GM19468 (cell line): ENCODE measurements around the gene ACTR3.
A peak's percentile ranks its signal among the peaks of the same experiment; 100 is the strongest.

Source experiments
- ATAC-seq: cut with Tn5 transposase; IDR thresholded peaks from one replicate; pipeline ENCODE4 v1.9.1; 2021; ENCODE audit warnings: mild to moderate bottlenecking, moderate library complexity, moderate number of reproducible peaks; ENCODE audit not compliant: unreplicated experiment; ENCODE audit errors: extremely low read depth

ACTR3 gene

GRCh38 chr2:113962692-113963480, 73.0 kb downstream of the ACTR3 start:
- ATAC-seq: no peak

DNA sequence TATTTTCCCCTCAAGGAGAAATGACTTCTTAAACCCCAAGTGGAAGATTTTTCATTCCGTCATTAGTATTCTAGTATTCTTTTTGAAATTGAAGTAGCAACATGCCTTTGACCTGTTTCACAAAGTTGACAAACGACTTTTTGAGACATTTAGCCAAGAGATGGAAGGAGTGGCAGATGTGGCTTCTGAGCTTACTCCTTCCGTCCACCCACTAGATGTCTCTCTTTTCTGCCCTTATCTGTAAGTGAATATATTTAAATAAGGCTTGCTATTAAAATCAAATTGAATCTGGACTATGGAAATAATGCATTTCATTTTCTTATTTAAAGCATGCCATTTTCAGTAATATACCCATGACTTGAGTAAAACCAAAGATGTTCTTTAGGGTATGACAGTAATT, 74.1 kb downstream of the ACTR3 start:
- ATAC-seq: no peak

- no peak for ATAC-seq
These were observed 74.5 kb downstream of the ACTR3 start for GRCh38 chr2:113964436-113964835.

- no peak for ATAC-seq
These were observed 75.3 kb downstream of the ACTR3 start for GRCh38 chr2:113965228-113965627.

DNA sequence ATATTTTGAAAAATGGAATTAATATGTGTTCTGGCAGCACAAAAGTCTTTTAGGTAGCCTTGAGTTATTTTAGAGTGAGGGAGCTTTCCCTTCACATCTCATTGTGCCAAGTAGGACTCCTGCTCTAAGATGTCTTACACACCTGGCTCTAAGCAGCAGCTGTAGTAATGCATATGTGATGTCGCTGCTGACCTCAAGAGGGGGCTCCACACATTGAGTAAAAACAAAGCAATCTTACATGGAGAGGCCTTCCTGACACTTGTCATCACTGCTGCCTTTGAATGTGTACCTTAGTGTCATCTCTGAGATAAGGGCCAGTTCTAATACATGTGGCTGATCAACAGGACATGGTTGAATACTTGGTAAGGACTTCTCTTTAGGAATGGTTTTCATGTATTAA, 75.8 kb downstream of the ACTR3 start:
- peak; percentile 56 for ATAC-seq

DNA sequence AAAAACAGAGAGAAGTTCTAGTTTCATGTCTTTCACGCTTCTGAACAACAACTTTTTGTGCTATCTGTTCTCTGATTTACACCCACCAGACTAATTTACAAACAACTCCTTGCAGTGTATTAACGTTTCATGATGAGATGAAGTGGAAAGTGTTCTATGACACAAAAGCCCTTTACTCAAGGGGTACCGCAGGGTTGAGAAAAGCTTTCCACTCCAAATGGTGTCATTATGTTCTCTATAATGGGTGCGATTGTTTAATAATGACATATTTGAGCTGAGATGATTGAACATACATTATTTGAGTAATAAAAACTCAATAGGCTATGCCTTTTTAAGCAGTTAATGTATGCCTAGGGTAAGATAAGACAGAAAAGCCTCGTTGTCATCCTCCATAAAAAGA, 76.3 kb downstream of the ACTR3 start:
- no peak for ATAC-seq

DNA sequence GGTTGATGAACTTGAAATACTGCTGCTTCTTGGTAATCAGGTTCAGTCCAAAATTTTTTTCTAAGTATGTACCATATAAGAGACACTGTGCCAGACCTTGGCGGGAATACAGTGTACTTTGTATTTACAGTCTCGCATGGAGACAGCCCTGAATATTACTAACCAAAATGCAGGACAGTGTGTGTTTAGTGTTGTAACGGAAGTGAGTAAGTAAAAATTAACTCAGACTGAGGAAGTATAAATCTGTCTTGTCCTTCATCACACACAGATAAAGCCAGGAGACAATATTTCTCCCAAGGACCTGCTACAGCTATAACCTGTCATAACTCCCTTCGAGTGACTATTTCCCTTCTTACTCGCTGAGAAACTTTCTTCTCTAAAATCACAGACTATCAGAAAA, 76.9 kb downstream of the ACTR3 start:
- no peak for ATAC-seq

DNA sequence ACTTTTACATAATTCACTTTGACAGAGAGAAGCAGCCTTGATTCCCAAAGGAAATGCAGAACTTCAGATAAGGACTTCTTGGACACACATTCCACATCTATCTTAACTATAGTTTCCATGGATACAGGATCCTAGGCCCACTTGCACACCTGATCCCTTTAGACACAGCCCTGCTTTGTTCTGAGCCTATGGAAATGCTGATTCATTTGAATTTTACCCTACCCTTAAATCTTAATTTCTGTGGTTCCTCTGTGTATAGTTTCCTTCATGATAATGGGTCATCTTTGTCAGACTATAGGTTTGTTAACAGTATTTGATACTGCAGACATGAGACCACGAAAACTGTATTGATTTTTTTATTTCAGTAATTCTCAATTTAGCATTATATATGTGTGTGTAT, 77.4 kb downstream of the ACTR3 start:
- no peak for ATAC-seq

DNA sequence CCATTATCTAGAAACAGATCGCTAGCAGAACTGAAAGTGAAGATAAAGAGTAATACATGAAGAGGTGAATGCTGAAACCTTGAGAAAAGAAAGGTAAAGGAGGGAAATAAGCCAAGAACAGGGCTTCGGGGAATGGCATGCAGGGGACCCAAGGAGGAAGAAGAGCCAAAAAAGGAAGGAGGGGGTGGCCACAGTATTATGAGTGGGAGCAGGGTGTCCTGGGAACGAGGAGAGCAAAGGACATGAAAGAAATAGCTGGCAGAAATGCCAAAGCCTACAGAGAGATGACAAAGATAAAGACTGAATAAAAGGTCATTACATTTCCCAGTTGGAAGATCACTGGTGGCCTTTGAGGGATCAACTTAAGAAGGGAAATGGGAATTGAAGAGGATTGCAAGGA, 82.9 kb downstream of the ACTR3 start:
- no peak for ATAC-seq

GRCh38 chr2:113973810-113974209, 83.9 kb downstream of the ACTR3 start:
- ATAC-seq: no peak

GRCh38 chr2:113974727-113975126, 84.8 kb downstream of the ACTR3 start:
- no peak for ATAC-seq

DNA sequence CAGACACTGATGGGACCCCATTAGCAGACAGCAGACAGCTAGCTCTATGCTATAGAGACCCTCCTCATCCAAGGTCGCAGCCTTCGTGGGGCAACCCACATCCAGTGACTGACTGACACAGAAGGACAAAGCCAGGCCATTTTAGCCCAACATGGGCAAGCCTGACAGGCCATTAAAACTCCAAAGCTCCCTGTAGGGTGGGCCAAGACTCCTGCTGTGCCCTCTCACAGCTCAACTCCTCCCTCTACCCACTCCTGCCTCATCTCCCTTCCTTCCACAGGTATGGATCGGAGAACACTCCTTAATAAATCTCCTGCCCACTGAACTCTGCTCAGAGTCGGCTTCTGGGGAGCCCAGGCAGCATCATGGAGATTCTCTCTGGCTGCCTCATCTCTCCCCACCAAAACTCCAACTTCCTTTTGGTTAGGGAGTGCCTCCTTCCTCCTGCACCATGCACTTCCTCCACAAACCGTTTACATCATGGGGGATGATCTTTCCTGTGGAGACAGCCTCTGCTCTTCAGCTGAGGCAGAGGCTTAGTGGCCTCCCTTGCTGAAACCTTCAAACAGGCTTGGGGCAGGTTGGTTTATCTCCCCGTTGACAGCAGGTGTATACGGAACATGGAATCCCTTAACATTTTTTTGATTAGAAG, 86.5 kb downstream of the ACTR3 start:
- no peak for ATAC-seq

DNA sequence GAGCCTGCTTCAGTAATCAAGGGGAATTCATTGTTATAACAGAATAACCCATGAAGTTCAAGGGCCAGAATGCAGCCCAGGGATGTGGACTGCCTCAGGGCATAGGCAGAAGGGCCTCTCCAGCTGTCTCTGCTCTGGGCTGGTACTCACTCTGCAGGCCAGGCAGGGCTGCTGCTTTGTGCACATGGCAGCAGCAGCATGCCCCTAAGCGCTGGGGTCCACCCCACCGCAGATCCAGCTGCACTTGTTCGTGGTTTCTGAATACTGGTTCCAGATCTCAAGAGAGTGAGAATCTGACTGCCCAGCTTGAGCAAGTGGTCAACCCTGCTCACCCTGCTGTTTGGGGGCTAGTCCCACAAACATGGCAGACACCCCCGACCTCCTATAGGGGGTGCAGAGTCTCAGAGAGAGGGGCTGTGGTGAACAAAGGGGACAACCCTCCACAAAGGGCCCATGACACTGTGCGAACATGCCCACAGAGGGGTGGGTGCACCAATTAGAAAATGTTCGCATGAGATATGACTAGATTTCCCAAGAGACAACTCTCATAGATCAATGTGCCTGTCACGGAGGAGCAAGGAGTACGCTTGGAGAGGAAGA, 87.3 kb downstream of the ACTR3 start:
- no peak for ATAC-seq

GRCh38 chr2:113977660-113978523, 88.0 kb downstream of the ACTR3 start:
- ATAC-seq: no peak

DNA sequence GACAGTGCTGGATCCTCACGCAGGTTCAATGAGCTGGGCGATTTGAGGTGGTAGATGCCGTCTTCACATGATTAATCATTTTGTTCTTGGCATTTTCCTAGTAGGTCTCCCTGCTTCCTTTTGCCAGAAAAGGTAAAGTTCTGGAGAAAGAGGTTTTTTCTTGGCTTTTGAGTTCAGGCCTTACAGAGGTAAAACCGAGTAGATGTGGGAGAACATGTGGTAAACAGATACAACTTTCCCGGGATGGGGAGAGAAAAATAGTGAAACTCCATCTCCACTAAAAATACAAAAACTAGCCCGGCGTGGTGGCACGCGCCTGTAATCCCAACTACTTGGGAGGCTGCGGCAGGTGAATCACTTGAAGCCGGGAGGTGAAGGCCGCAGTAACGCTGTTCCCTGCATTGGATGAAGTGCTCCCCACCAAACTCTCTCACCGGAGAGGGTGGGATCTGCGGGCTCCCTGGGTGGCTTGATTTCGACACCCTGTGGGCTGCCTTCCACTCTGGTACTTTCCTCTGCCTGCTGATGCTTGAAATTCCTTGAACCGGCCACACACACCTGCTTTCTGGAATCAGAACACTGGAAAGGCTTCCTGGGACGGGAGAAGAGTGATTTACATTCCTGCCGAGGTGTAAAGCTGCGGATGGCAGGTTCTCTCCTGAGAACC, 88.8 kb downstream of the ACTR3 start:
- no peak for ATAC-seq

DNA sequence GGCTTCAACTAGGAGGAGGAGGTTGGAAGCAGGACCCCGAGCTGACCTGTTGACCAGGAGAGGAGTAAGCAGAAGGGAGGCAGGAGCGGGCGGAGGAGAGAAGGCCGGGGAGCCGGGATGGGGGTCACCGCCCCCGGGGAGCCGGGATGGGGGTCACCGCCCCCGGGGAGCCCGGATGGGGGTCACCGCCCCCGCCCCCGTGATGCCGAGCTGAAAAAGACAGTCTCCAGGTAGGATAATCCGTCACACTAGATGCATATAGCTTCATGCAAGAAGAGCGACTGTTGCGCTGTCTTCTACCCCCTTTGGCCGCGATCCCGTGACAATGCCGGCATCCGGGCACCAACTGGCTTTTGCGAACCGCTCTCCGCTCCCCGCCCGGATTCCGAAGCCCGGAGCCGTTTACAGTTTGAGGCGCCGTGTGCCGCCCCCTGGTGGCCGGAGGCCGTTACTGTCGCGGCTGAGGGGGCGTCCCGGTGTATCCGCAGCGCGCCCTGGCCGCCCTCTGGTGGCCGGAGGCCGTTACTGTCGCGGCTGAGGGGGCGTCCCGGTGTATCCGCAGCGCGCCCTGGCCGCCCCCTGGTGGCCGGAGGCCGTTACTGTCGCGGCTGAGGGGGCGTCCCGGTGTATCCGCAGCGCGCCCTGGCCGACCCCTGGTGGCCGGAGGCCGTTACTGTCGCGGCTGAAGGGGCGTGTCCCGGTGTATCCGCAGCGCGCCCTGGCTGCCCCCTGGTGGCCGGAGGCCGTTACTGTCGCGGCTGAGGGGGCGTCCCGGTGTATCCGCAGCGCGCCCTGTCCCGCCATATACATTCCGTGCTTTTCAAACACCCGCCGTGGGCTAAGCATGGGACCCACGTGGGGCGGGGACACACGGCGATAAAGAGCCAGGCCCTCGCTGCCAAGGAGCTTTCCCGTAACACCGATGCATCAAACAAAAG, 89.6 kb downstream of the ACTR3 start:
- no peak for ATAC-seq

DNA sequence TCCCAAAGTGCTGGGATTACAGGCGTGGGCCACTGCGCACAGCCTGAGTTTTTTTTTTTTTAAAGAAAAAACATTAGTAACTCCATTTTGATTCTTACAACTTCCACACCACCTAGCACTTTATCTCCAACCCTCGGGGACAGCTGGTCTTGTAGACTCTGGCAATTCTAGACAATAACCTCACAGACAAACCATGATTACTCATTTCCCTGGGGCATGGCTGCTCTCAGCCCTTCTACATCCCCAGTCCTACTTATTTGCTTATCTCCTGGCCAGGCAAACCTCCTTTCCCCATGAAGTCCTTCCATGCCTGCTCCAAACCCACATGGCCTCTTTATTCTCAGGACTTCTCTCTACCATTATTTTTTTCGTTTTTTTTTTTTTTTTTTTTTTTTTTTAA, 91.1 kb downstream of the ACTR3 start:
- no peak for ATAC-seq

GRCh38 chr2:113981404-113982134, 91.7 kb downstream of the ACTR3 start:
- ATAC-seq: no peak
